Measurements from ENCODE around the gene OR8B12. TPM values are rescaled to one million over a fixed set of nuclear protein-coding genes. Genes with fewer than 3 reads are reported as not detected.

Gene OR8B12
- not detected in 2 replicates for total RNA-seq (2012; rRNA removed)

GRCh38 chr11:124543554-124543953, at the start of gene OR8B12:
TSS of gene OR8B12 (minus strand) at chr11:124543654. CDS start at chr11:124543654, 0 bp downstream.
- H3K9me3 ChIP-seq (replicated peaks; ENCODE audit: low read length) = no peaks in the 10 kb centered on the region
- H3K9ac ChIP-seq (ENCODE audit: low read depth, low read length) = no peak within 1 kb of the TSS
- no peak within 1 kb of the TSS for H3K4me3 ChIP-seq (ENCODE audit: low read length)
- no peaks in the 10 kb centered on the region for H3K4me1 ChIP-seq (ENCODE audit: control insufficient read depth, insufficient read depth, low read length)
- no peaks in the 10 kb centered on the region for H3K36me3 ChIP-seq (ENCODE audit: insufficient read depth, low read length)
- no peak within 1 kb of the TSS for H3K4me2 ChIP-seq (ENCODE audit: low read length)
- no peaks in the 10 kb centered on the region for H3K27me3 ChIP-seq (ENCODE audit: control insufficient read depth, insufficient read depth, low read length)

GRCh38 chr11:124592627-124593026, 49.2 kb upstream of the OR8B12 start:
- Histone ChIP-seq H3K4me3 (ENCODE audit: low read length) (no peak overlapping the region), H3K9me3 (replicated peaks; ENCODE audit: low read length) (no peaks in the 10 kb centered on the region), H3K36me3 (ENCODE audit: insufficient read depth, low read length) (no peaks in the 10 kb centered on the region)

GRCh38 chr11:124591430-124591829, 48.0 kb upstream of the OR8B12 start:
- Histone ChIP-seq H3K4me2 (ENCODE audit: low read length) (no peak overlapping the region), H3K36me3 (ENCODE audit: insufficient read depth, low read length) (no peaks in the 10 kb centered on the region), H3K4me1 (ENCODE audit: control insufficient read depth, insufficient read depth, low read length) (no peaks in the 10 kb centered on the region), H3K27me3 (ENCODE audit: control insufficient read depth, insufficient read depth, low read length) (peaks cover 13% of the 10 kb centered on the region), H3K9ac (ENCODE audit: low read depth, low read length) (no peak overlapping the region), H3K9me3 (replicated peaks; ENCODE audit: low read length) (no peaks in the 10 kb centered on the region), H3K4me3 (ENCODE audit: low read length) (no peak overlapping the region)

More at GRCh38 chr11:124592627-124593026, 49.2 kb upstream of the OR8B12 start:
- Histone ChIP-seq H3K4me1 (ENCODE audit: control insufficient read depth, insufficient read depth, low read length) (no peaks in the 10 kb centered on the region), H3K9ac (ENCODE audit: low read depth, low read length) (no peak overlapping the region), H3K4me2 (ENCODE audit: low read length) (no peak overlapping the region), H3K27me3 (ENCODE audit: control insufficient read depth, insufficient read depth, low read length) (peaks cover 18% of the 10 kb centered on the region)

GRCh38 chr11:124586238-124586860, 42.9 kb upstream of the OR8B12 start:
- no peak overlapping the region for H3K4me3 ChIP-seq (ENCODE audit: low read length)
- H3K4me2 ChIP-seq (ENCODE audit: low read length) = no peak overlapping the region
- H3K27me3 ChIP-seq (ENCODE audit: control insufficient read depth, insufficient read depth, low read length) = peaks cover 14% of the 10 kb centered on the region
- H3K9ac ChIP-seq (ENCODE audit: low read depth, low read length) = no peak overlapping the region
- no peaks in the 10 kb centered on the region for H3K9me3 ChIP-seq (replicated peaks; ENCODE audit: low read length)
- no peaks in the 10 kb centered on the region for H3K36me3 ChIP-seq (ENCODE audit: insufficient read depth, low read length)
- H3K4me1 ChIP-seq (ENCODE audit: control insufficient read depth, insufficient read depth, low read length) = no peaks in the 10 kb centered on the region

- no peaks in the 10 kb centered on the region for H3K4me1 ChIP-seq (ENCODE audit: control insufficient read depth, insufficient read depth, low read length)
- no peak overlapping the region for H3K4me2 ChIP-seq (ENCODE audit: low read length)
- H3K27me3 ChIP-seq (ENCODE audit: control insufficient read depth, insufficient read depth, low read length) = peaks cover 8% of the 10 kb centered on the region
- no peaks in the 10 kb centered on the region for H3K9me3 ChIP-seq (replicated peaks; ENCODE audit: low read length)
- no peak overlapping the region for H3K4me3 ChIP-seq (ENCODE audit: low read length)
- no peaks in the 10 kb centered on the region for H3K36me3 ChIP-seq (ENCODE audit: insufficient read depth, low read length)
- H3K9ac ChIP-seq (ENCODE audit: low read depth, low read length) = no peak overlapping the region
These were observed 41.4 kb upstream of the OR8B12 start for GRCh38 chr11:124584681-124585372.

GRCh38 chr11:124583781-124584180, 40.3 kb upstream of the OR8B12 start:
- no peak overlapping the region for H3K4me3 ChIP-seq (ENCODE audit: low read length)
- H3K9ac ChIP-seq (ENCODE audit: low read depth, low read length) = no peak overlapping the region
- peaks cover 5% of the 10 kb centered on the region for H3K27me3 ChIP-seq (ENCODE audit: control insufficient read depth, insufficient read depth, low read length)
- no peaks in the 10 kb centered on the region for H3K4me1 ChIP-seq (ENCODE audit: control insufficient read depth, insufficient read depth, low read length)
- no peaks in the 10 kb centered on the region for H3K9me3 ChIP-seq (replicated peaks; ENCODE audit: low read length)
- no peaks in the 10 kb centered on the region for H3K36me3 ChIP-seq (ENCODE audit: insufficient read depth, low read length)
- H3K4me2 ChIP-seq (ENCODE audit: low read length) = no peak overlapping the region

- H3K36me3 ChIP-seq (ENCODE audit: insufficient read depth, low read length) = no peaks in the 10 kb centered on the region
- H3K27me3 ChIP-seq (ENCODE audit: control insufficient read depth, insufficient read depth, low read length) = peaks cover 10% of the 10 kb centered on the region
- no peaks in the 10 kb centered on the region for H3K4me1 ChIP-seq (ENCODE audit: control insufficient read depth, insufficient read depth, low read length)
- H3K9ac ChIP-seq (ENCODE audit: low read depth, low read length) = no peak overlapping the region
- no peak overlapping the region for H3K4me2 ChIP-seq (ENCODE audit: low read length)
- H3K4me3 ChIP-seq (ENCODE audit: low read length) = no peak overlapping the region
- H3K9me3 ChIP-seq (replicated peaks; ENCODE audit: low read length) = no peaks in the 10 kb centered on the region
These were observed 39.1 kb upstream of the OR8B12 start for GRCh38 chr11:124582565-124582964.

GRCh38 chr11:124581817-124582216, 38.4 kb upstream of the OR8B12 start:
- H3K9ac ChIP-seq (ENCODE audit: low read depth, low read length) = no peak overlapping the region
- H3K27me3 ChIP-seq (ENCODE audit: control insufficient read depth, insufficient read depth, low read length) = peaks cover 17% of the 10 kb centered on the region
- no peak overlapping the region for H3K4me2 ChIP-seq (ENCODE audit: low read length)
- H3K4me3 ChIP-seq (ENCODE audit: low read length) = no peak overlapping the region
- no peaks in the 10 kb centered on the region for H3K36me3 ChIP-seq (ENCODE audit: insufficient read depth, low read length)
- no peaks in the 10 kb centered on the region for H3K4me1 ChIP-seq (ENCODE audit: control insufficient read depth, insufficient read depth, low read length)
- no peaks in the 10 kb centered on the region for H3K9me3 ChIP-seq (replicated peaks; ENCODE audit: low read length)

GRCh38 chr11:124578761-124579160, 35.3 kb upstream of the OR8B12 start:
- Histone ChIP-seq H3K27me3 (ENCODE audit: control insufficient read depth, insufficient read depth, low read length) (peaks cover 19% of the 10 kb centered on the region), H3K4me3 (ENCODE audit: low read length) (no peak overlapping the region), H3K4me2 (ENCODE audit: low read length) (no peak overlapping the region)

GRCh38 chr11:124577716-124578427, 34.4 kb upstream of the OR8B12 start:
- no peaks in the 10 kb centered on the region for H3K9me3 ChIP-seq (replicated peaks; ENCODE audit: low read length)
- no peaks in the 10 kb centered on the region for H3K36me3 ChIP-seq (ENCODE audit: insufficient read depth, low read length)
- H3K27me3 ChIP-seq (ENCODE audit: control insufficient read depth, insufficient read depth, low read length) = peaks cover 15% of the 10 kb centered on the region
- no peaks in the 10 kb centered on the region for H3K4me1 ChIP-seq (ENCODE audit: control insufficient read depth, insufficient read depth, low read length)
- H3K9ac ChIP-seq (ENCODE audit: low read depth, low read length) = no peak overlapping the region
- H3K4me3 ChIP-seq (ENCODE audit: low read length) = no peak overlapping the region
- H3K4me2 ChIP-seq (ENCODE audit: low read length) = no peak overlapping the region

More at GRCh38 chr11:124578761-124579160, 35.3 kb upstream of the OR8B12 start:
- Histone ChIP-seq H3K4me1 (ENCODE audit: control insufficient read depth, insufficient read depth, low read length) (no peaks in the 10 kb centered on the region), H3K36me3 (ENCODE audit: insufficient read depth, low read length) (no peaks in the 10 kb centered on the region), H3K9ac (ENCODE audit: low read depth, low read length) (no peak overlapping the region), H3K9me3 (replicated peaks; ENCODE audit: low read length) (no peaks in the 10 kb centered on the region)

- Histone ChIP-seq H3K36me3 (ENCODE audit: insufficient read depth, low read length) (no peaks in the 10 kb centered on the region), H3K4me2 (ENCODE audit: low read length) (no peak overlapping the region), H3K9me3 (replicated peaks; ENCODE audit: low read length) (no peaks in the 10 kb centered on the region), H3K9ac (ENCODE audit: low read depth, low read length) (no peak overlapping the region), H3K27me3 (ENCODE audit: control insufficient read depth, insufficient read depth, low read length) (peaks cover 13% of the 10 kb centered on the region), H3K4me3 (ENCODE audit: low read length) (no peak overlapping the region), H3K4me1 (ENCODE audit: control insufficient read depth, insufficient read depth, low read length) (no peaks in the 10 kb centered on the region)
These were observed 26.7 kb upstream of the OR8B12 start for GRCh38 chr11:124570160-124570559.

All from skeletal muscle satellite cell (primary cell).